NOMO-1 treated with dmso at 0.1 percent for 144 hours (cell line): ENCODE data around the gene MTERF1.

Source experiments
- DNase-seq: peaks from one replicate; lab custom pipeline; 2025; ENCODE audit not compliant: unreplicated experiment; lab: John Stamatoyannopoulos, UW

The MTERF1 gene

GRCh38 chr7:91835826-91836368 lies 44.6 kb downstream of the MTERF1 start:
- no peak for DNase-seq

- no peak for DNase-seq
Measured at GRCh38 chr7:91835091-91835825, 45.2 kb downstream of the MTERF1 start.

DNA sequence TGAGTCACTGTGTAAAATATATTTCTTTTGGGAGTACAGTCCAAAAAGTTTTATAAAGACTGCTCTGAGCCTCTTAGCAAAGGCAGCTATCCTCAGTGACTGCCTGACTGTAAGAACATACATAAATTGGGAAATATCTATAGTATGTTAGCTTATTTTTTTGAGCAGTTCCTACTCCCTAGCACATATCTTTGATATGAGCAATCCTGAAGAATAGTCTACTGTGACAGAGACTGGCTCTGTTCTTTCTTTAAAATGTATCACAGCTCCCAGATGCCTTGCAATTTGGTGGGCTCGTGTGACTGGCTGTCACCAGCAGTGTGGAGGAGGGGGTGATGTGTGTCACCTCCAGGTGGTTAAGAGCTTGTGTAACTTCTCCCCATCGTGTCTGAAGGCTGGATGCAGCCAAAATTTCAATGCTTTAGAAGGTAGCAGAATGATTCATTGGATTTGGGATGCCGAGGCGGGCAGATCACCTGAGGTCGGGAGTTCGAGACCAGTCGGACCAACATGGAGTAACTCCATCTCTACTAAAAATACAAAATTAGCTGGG lies 47.9 kb downstream of the MTERF1 start:
- DNase-seq, result no peak

GRCh38 chr7:91827169-91827568 lies 53.3 kb downstream of the MTERF1 start:
- DNase-seq, result no peak

DNA sequence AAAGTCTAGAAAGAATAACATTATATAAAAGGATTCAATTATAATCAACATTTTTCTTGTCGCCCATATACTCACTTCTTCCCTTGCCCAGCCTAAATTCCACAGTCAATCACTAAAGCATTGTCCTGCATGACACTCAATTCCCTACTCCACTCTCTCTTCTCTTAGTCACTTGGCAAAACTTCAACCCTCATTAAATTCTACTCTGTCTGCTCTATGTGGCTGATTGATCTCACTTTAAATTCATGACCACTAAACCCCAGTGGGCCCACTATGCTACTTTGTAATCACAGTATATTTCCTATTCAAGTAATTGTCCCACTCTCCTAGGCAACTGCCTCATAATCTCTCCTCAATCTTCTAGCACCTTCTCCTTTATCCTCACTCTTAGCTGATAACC lies 54.1 kb downstream of the MTERF1 start:
- DNase-seq, result no peak

DNA sequence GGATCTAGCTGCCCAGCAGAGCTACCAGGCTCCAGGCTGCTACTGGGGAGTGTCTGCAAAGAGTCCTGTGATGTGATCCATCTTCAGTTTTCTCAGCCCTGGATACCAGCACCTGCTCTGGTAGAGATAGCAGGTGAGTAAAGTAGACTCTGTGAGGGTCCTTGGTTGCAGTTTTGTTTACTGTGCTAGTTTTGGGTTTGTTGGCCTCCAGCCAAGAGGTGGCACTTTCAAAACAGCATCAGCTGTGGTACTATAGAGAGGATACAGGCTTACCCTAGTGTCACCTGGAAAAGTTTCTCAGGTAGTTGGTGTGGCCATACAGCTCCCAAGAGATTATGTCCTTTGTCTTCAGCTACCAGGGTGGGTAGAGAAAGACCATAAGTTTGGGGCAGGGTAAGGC lies 56.3 kb downstream of the MTERF1 start:
- no peak for DNase-seq
